Astrocyte of the cerebellum (primary cell): ENCODE results near the gene KHSRP.

Source experiments
- DNase-seq: peaks from one replicate; pipeline ENCODE4 v3.0.0-alpha.2; 2011; ENCODE audit warnings: low read depth
- H3K4me3 ChIP-seq: 2 replicates; pipeline ENCODE4 v1.5.1; 2011; ENCODE audit warnings: mild to moderate bottlenecking, low read depth, low read length, moderate library complexity
- in situ Hi-C: cut with HindIII; loops from 2 replicates; pipeline ENCODE4 v1.10.0; 2017; ENCODE audit warnings: low sequenced_read_pairs
- TF ChIP-seq, protein P1 (sequence below): IDR thresholded peaks from 2 replicates; pipeline ENCODE4 v1.5.1; 2012; ENCODE audit warnings: low read length, low read depth, moderate library complexity, mild to moderate bottlenecking; ENCODE audit errors: missing control alignments

The KHSRP gene

DNA sequence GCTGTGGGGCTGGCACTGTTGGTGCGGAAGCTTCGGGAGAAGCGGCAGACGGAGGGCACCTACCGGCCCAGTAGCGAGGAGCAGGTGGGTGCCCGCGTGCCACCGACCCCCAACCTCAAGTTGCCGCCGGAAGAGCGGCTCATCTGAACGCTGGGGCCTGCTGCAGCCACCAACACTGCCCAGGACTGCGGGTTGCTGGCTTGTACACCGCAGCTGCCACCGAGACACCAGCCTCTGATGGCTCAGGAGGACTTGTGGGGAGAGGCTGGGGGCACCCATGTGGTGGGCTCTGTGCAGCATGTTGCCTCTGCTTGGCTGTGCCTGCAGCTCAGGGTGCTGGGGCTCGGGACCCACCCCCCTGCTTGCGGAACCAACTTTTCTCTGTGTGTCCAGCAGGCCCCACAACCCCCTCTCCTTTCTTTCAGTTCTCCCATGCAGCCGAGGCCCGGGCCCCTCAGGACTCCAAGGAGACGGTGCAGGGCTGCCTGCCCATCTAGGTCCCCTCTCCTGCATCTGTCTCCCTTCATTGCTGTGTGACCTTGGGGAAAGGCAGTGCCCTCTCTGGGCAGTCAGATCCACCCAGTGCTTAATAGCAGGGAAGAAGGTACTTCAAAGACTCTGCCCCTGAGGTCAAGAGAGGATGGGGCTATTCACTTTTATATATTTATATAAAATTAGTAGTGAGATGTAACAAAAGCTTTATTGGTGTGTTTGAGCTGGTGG, 42.1 kb upstream of the KHSRP start:
- TF ChIP-seq, protein P1, sequence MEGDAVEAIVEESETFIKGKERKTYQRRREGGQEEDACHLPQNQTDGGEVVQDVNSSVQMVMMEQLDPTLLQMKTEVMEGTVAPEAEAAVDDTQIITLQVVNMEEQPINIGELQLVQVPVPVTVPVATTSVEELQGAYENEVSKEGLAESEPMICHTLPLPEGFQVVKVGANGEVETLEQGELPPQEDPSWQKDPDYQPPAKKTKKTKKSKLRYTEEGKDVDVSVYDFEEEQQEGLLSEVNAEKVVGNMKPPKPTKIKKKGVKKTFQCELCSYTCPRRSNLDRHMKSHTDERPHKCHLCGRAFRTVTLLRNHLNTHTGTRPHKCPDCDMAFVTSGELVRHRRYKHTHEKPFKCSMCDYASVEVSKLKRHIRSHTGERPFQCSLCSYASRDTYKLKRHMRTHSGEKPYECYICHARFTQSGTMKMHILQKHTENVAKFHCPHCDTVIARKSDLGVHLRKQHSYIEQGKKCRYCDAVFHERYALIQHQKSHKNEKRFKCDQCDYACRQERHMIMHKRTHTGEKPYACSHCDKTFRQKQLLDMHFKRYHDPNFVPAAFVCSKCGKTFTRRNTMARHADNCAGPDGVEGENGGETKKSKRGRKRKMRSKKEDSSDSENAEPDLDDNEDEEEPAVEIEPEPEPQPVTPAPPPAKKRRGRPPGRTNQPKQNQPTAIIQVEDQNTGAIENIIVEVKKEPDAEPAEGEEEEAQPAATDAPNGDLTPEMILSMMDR: no peak
- in situ Hi-C loops: no loop called here
- no peak for DNase-seq
- no peak overlapping the region for H3K4me3 ChIP-seq

DNA sequence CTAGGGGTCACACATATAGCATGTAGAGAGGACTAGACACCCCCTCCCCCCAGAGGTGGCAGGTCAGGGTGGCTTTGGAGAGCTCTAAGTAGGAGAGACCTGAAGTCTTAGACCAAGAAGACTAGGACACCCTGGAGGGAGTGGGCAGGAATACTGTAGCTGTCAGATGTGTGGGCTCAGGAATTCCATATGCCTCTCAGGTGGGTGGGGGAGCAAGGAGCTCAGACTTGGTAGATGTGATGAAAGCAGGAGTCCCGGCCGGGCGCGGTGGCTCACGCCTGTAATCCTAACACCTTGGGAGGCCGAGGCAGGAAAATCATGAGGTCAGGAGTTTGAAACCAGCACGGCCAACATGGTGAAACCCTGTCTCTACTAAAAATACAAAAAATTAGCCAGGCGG, 41.1 kb upstream of the KHSRP start:
- H3K4me3 ChIP-seq: no peak overlapping the region
- TF ChIP-seq, protein P1: no peak
- in situ Hi-C loops: no loop called here
- DNase-seq: no peak

DNA sequence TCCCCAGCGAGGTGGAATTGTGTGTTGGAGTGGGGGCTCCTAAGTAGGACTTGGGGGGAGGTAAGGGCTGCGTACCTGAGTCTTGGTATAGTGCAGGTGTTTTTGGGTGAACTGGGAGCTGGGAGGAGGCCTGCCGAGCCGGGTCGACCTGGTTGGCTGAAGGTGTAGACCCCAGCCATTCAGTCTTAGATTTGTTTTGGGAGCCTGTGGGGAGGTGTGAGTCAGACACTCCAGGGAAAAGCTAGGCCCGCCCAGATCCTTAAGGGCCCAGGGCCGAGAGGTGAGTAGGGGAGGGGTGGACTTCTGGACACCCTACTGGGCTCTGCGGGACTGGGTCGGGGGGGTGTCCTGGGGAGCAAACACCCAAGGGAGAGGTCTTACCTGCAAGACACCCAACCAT, 40.4 kb upstream of the KHSRP start:
- no peak for DNase-seq
- in situ Hi-C loops: no loop called here
- TF ChIP-seq, protein P1: no peak
- H3K4me3 ChIP-seq: no peak overlapping the region

DNA sequence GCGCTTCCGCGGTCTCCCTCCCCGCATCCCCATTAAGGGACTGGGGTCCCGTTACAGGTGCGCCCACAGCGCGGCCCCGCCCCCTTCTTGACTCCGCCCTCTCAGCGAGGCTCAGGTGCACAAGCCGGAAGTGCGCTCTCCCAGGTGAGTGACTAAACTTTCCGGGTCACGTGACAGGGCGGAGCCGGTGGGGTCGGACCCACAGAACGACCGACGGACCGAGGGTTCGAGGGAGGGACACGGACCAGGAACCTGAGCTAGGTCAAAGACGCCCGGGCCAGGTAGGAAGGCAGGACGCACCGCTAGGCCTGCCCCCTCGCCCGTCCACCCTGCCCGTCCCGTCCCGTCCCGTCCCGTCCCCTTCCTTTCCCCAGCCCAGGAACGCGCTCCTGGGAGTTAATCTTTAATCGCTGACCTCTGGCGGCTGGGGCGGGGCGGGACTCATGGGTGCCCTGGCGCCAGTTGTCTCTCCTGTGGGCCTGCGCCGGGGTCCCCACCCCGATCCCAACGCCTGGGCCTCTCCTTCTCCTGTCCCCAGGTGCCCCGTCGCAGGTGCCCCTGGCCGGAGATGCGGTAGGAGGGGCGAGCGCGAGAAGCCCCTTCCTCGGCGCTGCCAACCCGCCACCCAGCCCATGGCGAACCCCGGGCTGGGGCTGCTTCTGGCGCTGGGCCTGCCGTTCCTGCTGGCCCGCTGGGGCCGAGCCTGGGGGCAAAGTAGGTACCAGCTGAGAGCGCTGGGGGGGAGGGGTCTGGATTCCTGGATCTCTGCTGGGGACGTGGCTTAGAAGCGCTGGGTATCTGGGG, 39.7 kb upstream of the KHSRP start, which contains the start of gene CRB3:
Gene CRB3 (plus strand): TSS at position 202 of the 804 bp plus-strand sequence. CDS start 431 bp downstream, at position 633.
- in situ Hi-C loops: no loop called here
- no peak within 1 kb of the TSS for H3K4me3 ChIP-seq
- TF ChIP-seq, protein P1: no peak
- no peak for DNase-seq

DNA sequence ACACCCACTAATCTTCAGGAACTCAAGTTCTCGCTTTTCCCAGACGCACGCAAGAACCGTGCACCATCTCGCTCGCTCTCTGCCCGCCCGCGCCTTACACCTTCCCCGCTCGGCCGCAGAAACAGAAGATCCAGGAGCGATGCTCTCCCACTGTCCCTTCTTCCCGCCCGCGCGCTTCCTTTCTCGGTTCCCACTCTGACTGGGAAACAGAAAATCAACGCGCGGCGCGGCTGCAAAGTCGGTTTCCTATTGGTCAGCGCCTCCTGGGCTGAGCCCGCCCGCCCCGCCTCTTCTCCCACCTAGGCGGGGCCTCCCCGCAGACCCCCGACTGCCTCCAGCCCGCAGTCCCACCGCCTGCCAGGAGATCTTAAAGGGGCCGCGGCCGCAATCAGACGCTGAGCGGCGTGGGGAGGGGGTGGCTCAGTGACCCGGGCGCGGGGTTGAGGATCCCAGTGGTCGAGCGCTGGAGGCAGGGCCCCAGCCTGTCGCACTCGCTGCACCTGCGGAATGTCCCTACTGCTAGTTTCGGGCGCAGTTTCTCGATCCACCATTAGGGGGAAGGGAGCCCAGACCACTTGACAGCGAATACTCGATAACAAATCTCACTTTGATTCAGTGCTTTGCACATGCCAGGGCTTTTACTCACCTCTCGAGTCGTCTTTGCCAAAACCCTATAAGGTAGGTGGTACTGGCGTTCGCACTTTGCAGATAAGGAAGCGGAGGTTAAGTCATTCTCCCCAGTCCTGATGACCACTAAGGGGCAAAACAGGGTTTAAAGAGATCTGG, 35.7 kb upstream of the KHSRP start:
- peak overlapping the region; percentile 55 for H3K4me3 ChIP-seq
- in situ Hi-C loops: no loop called here
- peak; percentile 97 for DNase-seq
- TF ChIP-seq, protein P1: peak; percentile 81
